AG10803 (cell line): ENCODE data around the gene DOK5.

Experiments
- DNase-seq: peaks from one replicate; pipeline ENCODE4 v3.0.0; 2010; ENCODE audit warnings: low read depth
- H3K4me3 ChIP-seq: 2 replicates; pipeline ENCODE4 v1.5.1; 2011; ENCODE audit warnings: mild to moderate bottlenecking, low read length, control low read depth
- TF ChIP-seq, protein P1 (sequence below): conservative IDR thresholded peaks from 2 replicates; pipeline ENCODE4 v1.5.1; 2011; ENCODE audit warnings: mild to moderate bottlenecking, low read length, control low read depth, inconsistent platforms

The DOK5 gene

DNA sequence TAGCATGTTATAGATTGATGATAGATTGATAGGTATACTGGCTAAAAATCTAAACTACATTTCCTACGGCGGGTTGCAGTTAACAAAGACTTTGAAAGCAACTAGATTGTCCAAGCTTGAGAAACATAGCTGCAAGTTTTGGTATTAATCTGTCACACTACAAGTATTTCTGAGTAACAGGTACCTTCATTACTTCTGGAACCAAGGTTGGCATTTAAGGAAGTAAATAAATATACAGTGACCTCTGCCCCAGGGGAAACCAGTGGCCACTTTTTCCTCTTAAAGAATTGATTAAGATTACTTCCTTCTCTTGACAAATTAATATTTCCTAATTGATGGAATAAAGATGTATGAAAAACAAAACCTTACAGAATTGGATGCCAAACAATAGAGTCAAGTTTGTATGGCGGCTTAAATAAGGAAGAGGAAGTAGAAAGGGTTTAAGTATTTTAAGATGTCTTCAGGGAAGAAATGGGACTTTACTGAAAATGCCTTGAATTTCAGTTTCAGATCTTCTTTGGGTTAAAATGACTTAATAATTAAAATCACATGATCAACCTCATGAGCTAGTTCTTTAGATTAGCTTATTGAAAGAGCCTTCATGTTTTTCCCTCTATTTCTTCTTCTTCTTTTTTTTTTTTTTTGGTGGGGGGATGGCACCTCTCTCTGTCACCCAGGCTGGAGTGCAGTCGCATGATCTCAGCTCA is 132.8 kb downstream of the DOK5 start:
- no peak for DNase-seq
- H3K4me3 ChIP-seq, result no peak overlapping the region
- TF ChIP-seq, protein P1, sequence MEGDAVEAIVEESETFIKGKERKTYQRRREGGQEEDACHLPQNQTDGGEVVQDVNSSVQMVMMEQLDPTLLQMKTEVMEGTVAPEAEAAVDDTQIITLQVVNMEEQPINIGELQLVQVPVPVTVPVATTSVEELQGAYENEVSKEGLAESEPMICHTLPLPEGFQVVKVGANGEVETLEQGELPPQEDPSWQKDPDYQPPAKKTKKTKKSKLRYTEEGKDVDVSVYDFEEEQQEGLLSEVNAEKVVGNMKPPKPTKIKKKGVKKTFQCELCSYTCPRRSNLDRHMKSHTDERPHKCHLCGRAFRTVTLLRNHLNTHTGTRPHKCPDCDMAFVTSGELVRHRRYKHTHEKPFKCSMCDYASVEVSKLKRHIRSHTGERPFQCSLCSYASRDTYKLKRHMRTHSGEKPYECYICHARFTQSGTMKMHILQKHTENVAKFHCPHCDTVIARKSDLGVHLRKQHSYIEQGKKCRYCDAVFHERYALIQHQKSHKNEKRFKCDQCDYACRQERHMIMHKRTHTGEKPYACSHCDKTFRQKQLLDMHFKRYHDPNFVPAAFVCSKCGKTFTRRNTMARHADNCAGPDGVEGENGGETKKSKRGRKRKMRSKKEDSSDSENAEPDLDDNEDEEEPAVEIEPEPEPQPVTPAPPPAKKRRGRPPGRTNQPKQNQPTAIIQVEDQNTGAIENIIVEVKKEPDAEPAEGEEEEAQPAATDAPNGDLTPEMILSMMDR, result no peak

DNA sequence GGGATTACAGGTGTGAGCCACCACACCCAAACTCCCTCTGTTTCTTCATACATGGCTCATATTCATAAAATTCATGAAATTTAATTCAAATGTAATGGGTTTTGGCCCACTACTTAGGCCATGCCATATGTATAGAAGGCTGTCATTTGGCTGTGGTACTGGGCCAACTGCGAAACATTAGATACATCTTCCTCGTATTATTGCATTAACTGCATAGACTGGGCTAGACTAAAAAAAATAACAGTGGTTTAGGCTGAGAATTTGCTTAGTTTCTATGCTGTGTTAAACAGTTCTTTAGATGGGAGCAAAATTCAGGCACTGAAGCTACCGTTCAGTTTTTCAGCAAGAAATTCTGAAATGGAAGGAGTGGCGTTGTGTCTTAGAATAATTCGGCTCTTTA is 133.6 kb downstream of the DOK5 start:
- no peak for DNase-seq
- TF ChIP-seq, protein P1, result no peak

DNA sequence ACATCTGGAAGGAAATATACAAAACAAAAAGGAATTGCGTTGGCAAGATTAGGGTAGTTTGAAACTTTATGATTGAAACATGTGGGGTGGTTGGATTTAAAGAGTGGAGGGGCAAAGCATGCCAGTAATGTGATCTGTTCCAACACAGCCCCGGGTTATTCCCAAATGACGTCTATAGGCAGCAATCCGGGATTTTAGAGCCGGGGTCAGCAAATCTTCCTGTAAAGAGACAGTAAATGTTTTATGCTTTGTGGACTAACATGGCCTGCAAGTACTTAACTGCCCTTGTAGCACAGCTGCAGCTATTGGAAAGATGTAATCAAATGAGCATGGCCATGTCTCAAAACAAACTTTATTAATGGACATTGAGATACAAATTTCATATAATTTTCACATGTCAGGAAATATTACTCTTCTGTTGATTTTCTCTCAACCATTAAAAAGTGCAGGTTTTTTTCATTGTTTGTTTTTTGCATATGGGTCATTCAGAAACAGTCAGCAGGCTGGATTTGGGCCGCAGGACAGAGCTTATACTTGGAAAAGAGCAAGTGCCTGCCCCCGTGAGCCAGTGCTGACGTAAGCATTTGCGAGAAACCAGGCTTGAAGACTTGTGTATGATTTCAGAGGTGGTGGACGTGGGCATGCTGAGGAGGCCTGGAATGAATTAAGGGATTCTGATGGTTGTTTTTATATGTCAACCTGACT is 136.5 kb downstream of the DOK5 start:
- TF ChIP-seq, protein P1, result no peak
- no peak overlapping the region for H3K4me3 ChIP-seq
- DNase-seq, result no peak

More for the DNA sequence above, 133.6 kb downstream of the DOK5 start:
- no peak overlapping the region for H3K4me3 ChIP-seq

DNA sequence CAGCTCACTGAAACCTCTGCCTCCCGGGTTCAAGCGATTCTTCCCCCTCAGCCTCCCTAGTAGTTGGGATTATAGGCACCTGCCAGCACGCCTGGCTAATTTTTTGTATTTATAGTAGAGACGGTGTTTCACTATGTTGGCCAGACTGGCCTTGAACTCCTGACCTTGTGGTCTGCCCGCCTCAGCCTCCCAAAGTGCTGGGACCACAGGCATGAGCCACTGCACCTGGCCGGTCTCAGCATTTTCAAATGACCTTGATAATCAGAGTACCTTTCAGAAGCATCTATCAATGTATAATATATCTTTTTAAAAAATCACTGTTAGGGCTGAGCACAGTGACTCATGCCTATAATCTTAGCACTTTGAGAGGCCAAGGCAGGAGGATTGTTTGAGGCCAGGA is 143.0 kb downstream of the DOK5 start:
- DNase-seq, result no peak
- H3K4me3 ChIP-seq, result no peak overlapping the region
- TF ChIP-seq, protein P1, result no peak

DNA sequence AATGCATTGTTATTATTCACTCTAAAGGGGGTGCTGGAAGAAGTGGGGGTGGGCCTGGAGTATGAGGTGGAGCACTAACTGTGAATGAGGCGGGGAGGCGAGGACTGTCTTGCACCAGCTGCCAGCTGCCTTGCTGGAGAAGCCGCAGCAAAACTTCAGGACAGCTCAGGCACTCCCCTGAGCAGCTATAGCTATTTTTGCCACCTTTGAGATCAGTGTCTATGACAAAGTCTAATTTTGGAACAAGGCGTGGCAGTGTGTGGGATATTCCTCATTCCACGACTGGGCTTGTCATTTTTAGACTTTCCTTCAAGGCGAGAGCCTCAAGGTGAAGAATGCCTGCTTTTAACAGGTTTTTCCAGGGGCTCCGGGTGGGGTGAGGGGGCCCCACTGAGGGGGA is 143.8 kb downstream of the DOK5 start:
- DNase-seq, result no peak
- TF ChIP-seq, protein P1, result no peak
- H3K4me3 ChIP-seq, result no peak overlapping the region

- DNase-seq, result no peak
- H3K4me3 ChIP-seq, result no peak overlapping the region
- TF ChIP-seq, protein P1, result no peak
These were observed 144.3 kb downstream of the DOK5 start for GRCh38 chr20:54619682-54620081.

DNA sequence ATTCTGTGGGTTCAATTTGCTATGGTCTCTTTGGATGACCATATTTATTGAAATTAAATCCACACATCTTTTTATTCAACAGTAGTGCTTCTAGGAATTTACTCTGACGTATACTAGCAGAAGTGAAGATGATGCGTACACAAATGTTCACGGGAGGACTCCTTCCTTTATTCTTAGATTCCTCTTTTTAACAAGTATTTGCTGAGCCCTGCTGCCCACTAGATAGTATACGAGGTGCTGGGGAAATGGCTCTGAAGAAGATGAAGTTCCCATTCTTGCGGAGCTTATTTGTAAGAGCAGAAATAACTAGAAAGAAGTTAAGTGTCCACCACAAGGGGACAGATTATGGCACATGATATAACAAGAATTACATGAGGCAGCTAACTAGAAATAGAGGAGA is 145.2 kb downstream of the DOK5 start:
- H3K4me3 ChIP-seq, result no peak overlapping the region
- TF ChIP-seq, protein P1, result no peak
- no peak for DNase-seq
